Small intestine (tissue), 7 donors: Measurements from ENCODE around the gene CIROP. TPM values are rescaled to one million over a fixed set of nuclear protein-coding genes. Genes with fewer than 3 reads are reported as not detected.

Experiments used
- DNase-seq, 2 donors: peaks; one replicate each; pipeline versions ENCODE4 v3.0.0 to v3.0.0-alpha.2; 2013
- FAIRE-seq: peaks from 2 replicates; lab custom pipeline; 2012; peaks lifted over from hg19 to GRCh38; lab: Jason Lieb, UNC
- H3K27ac ChIP-seq, 3 donors: one replicate each; pipeline ENCODE4 v1.5.1; 2013; ENCODE audit warnings: low read length in 2 of 3, mild to moderate bottlenecking in 2 of 3, control low read depth in 1 of 3, inconsistent platforms in 1 of 3, low read depth in 1 of 3, moderate library complexity in 1 of 3
- H3K27me3 ChIP-seq, 3 donors: one replicate each; pipeline ENCODE4 v1.6.1; 2013; ENCODE audit warnings: low read length in 3 of 3, inconsistent platforms in 1 of 3; ENCODE audit not compliant: control insufficient read depth in 3 of 3, insufficient read depth in 3 of 3
- H3K36me3 ChIP-seq, 3 donors: one replicate each; pipeline ENCODE4 v1.6.1; 2013; ENCODE audit warnings: low read length in 3 of 3, inconsistent platforms in 1 of 3, low read depth in 1 of 3, mild to moderate bottlenecking in 1 of 3, moderate library complexity in 1 of 3; ENCODE audit not compliant: control insufficient read depth in 3 of 3, insufficient read depth in 2 of 3
- H3K4me1 ChIP-seq, 3 donors: one replicate each; pipeline ENCODE4 v1.6.1; 2013; ENCODE audit warnings: low read length in 2 of 3, inconsistent platforms in 1 of 3, low read depth in 1 of 3, mild to moderate bottlenecking in 1 of 3, moderate library complexity in 1 of 3; ENCODE audit not compliant: control insufficient read depth in 3 of 3, insufficient read depth in 2 of 3
- H3K4me3 ChIP-seq, 3 donors: one replicate each; pipeline ENCODE4 v1.5.1; 2013; ENCODE audit warnings: low read length in 3 of 3, control low read depth in 1 of 3, inconsistent platforms in 1 of 3, low read depth in 1 of 3, mild to moderate bottlenecking in 1 of 3, moderate library complexity in 1 of 3
- H3K9me3 ChIP-seq, 2 donors: one replicate each; pipeline ENCODE4 v1.6.1; 2013; ENCODE audit warnings: low read depth in 1 of 2, low read length in 1 of 2; ENCODE audit not compliant: control insufficient read depth in 2 of 2, insufficient read depth in 1 of 2
- WGBS, 3 donors: extraction: QIAGEN DNeasy Blood & Tissue Kit; methylation state at CpG; one replicate each; pipeline ENCODE4 v1.1.7; 2013; 5-methylcytosine and 5-hydroxymethylcytosine counted together
- polyA plus RNA-seq, 4 donors: library from polyadenylated mRNA; stranded (reverse) in 3 of 4; unstranded in 1 of 4; fragments of 200-250 nt in 3 of 4; fragments of 120-200 nt in 1 of 4; gene quantifications; one replicate each; pipeline versions ENCODE4 v1.2.1 to v1.2.3, GENCODE V29; 2013
- donor health status: healthy with polysubstance abuse.
- donor health status: control.
- donor health status: control.
- donor health status: Bipolar disorder and iron deficiency.
- donor health status: healthy.

Gene CIROP
- polyA plus RNA-seq, 4 donors: 0.04 TPM; not detected in 3

- WGBS, 3 donors: 83 to 92% (median 89%) methylated on average over 2 of the region's 2 CpGs
- DNase-seq (peak in 1 of 2 donors; percentile 33), FAIRE-seq (no peak)
- Histone ChIP-seq H3K36me3 (peaks cover 0 to 46% (median 4%) of the 10 kb centered on the region in 3 donors), H3K4me1 (peaks cover 0 to 11% (median 0%) of the 10 kb centered on the region in 3 donors), H3K4me3 (no peak overlapping the region), H3K9me3 (no peaks in the 10 kb centered on the region), H3K27ac (peak overlapping the region in 1 of 3 donors; percentile 54), H3K27me3 (no peaks in the 10 kb centered on the region)
These were observed 41.6 kb upstream of the CIROP start for GRCh38 chr14:23146351-23146910.

DNA sequence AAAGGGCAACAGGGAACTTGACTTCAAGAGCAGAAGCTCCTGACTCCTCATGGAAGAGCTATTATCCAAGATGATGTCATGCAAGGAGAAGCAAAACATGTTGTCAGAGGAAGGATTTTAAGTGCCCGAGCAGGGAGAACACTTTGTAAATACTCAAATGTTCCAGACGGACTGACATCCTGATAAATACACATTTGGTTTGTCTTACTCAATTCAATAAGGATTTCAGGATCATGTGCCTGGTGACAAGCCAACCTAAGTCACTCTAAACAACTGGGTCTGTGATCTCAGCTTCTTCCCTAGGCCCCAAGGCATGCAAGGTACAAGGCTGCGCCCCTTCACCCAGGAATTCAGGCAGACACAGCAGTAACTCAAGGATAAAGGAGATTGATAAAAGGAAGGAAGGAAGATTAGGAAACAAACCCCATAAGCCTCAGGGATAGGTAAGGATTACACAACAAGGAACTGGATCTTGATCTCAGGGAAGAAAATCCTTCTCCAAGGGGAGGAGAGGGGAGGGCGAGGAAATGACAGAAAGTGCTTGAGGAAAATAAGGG lies 41.1 kb upstream of the CIROP start:
- no peak for FAIRE-seq
- H3K27ac ChIP-seq: peak overlapping the region in 1 of 3 donors; percentile 54
- WGBS, 3 donors: 75 to 89% (median 80%) methylated on average over 4 of the region's 4 CpGs

DNA sequence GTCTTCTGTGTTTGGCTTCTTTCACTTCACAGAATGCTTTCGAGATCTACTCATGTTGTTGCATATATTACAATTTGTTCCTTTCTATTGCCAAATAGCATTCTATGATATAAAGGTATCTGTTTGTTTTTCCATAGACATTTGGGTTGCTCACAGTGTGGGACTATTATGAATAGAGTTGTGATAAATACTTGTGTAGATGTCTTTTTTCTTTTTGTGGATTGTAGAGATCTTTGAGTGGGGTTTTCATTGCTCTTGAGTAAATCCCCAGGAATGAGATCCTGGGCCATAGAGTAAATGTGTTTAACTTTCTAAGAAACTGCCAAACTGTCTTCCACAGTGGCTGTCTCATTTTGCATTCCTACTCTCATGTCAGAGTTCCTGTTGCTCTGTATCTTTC lies 39.1 kb upstream of the CIROP start:
- peaks cover 0 to 53% (median 4%) of the 10 kb centered on the region in 3 donors for H3K36me3 ChIP-seq
- DNase-seq (no peak), FAIRE-seq (no peak)
- no peak overlapping the region for H3K4me3 ChIP-seq
- H3K4me1 ChIP-seq: peaks cover 0 to 13% (median 0%) of the 10 kb centered on the region in 3 donors
- no peaks in the 10 kb centered on the region for H3K9me3 ChIP-seq
- WGBS, 3 donors: 81 to 89% (median 88%) methylated on average over 1 of the region's 1 CpG
- H3K27me3 ChIP-seq: no peaks in the 10 kb centered on the region
- H3K27ac ChIP-seq: no peak overlapping the region

More for the DNA sequence above, 41.1 kb upstream of the CIROP start:
- peak in 1 of 2 donors; percentile 77 for DNase-seq
- H3K4me3 ChIP-seq: no peak overlapping the region
- peaks cover 0 to 43% (median 4%) of the 10 kb centered on the region in 3 donors for H3K36me3 ChIP-seq
- peaks cover 0 to 11% (median 0%) of the 10 kb centered on the region in 3 donors for H3K4me1 ChIP-seq
- H3K9me3 ChIP-seq: no peaks in the 10 kb centered on the region
- no peaks in the 10 kb centered on the region for H3K27me3 ChIP-seq

DNA sequence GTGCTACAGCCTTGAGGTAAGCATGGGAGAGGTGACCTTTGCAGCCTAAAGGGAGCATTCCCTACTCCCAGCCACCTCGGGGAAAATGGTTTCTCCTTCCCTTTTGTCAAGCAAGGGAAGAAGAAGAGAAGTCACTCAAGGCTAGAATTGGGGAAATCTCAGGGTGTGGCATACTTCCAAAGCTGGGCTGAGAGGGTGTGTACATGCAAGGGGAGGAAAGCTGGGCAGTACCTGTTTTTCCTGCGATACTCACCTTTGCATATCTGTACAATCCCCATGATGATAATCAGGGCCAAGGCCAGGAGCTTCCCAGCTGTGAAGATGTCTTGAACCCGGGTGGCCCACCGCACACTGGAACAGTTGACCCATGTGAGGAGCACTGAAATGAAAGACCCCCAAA lies 38.0 kb upstream of the CIROP start:
- Histone ChIP-seq H3K4me3 (no peak overlapping the region), H3K9me3 (no peaks in the 10 kb centered on the region), H3K27ac (no peak overlapping the region), H3K27me3 (no peaks in the 10 kb centered on the region), H3K4me1 (peaks cover 0 to 20% (median 0%) of the 10 kb centered on the region in 3 donors), H3K36me3 (peaks cover 0 to 54% (median 2%) of the 10 kb centered on the region in 3 donors)
- FAIRE-seq (no peak), DNase-seq (no peak)
- WGBS, 3 donors: 82 to 86% (median 82%) methylated on average over 4 of the region's 4 CpGs

DNA sequence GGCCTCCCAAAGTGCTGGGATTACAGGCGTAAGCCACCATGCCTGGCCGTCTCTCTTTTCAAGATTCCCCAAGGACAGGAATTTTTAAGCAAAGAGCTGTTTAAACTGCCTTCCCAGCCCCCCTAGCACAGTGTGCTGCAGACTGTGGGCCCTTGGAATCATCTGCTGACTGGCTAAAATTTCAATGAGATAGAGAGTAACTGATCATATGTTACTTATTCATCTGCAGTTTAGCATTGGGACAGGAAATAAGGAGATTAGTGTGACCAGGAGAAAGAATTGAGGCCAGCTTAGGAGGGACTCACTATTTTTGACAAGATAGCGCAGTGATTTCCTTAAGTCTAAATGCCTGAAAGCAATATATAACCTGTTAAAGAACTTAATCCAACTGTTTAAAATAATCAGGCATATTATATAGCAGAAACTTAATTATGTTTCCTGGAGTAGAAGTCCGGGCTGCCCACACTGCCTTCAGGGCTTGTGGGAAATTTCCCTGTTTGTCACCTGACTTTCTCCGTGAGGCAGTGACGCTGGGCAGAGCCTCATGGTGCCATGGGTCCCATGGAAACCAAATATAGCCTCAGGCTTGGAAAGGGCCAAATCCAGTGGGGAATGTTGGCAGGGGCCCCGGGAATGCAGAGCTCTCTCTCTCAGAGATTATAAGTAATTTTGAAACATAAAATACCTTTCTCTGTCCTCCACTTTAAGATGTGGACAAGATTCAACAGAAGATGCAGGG lies 37.1 kb upstream of the CIROP start:
- H3K27me3 ChIP-seq: no peaks in the 10 kb centered on the region
- 74 to 89% (median 81%) methylated on average over 7 of the region's 7 CpGs for whole genome bisulfite sequencing, 3 donors
- peaks cover 0 to 61% (median 0%) of the 10 kb centered on the region in 3 donors for H3K36me3 ChIP-seq
- H3K9me3 ChIP-seq: no peaks in the 10 kb centered on the region
- peaks cover 0 to 19% (median 0%) of the 10 kb centered on the region in 3 donors for H3K4me1 ChIP-seq
- H3K27ac ChIP-seq: no peak overlapping the region
- no peak for DNase-seq
- H3K4me3 ChIP-seq: no peak overlapping the region
- no peak for FAIRE-seq

GRCh38 chr14:23140371-23140770 lies 35.6 kb upstream of the CIROP start:
- peaks cover 0 to 10% (median 0%) of the 10 kb centered on the region in 3 donors for H3K4me1 ChIP-seq
- no peak overlapping the region for H3K4me3 ChIP-seq
- no peak for DNase-seq
- H3K27me3 ChIP-seq: no peaks in the 10 kb centered on the region
- H3K36me3 ChIP-seq: peaks cover 0 to 70% (median 0%) of the 10 kb centered on the region in 3 donors
- WGBS, 3 donors: 87 to 92% (median 87%) methylated on average over 6 of the region's 6 CpGs
- FAIRE-seq: no peak
- no peaks in the 10 kb centered on the region for H3K9me3 ChIP-seq
- H3K27ac ChIP-seq: no peak overlapping the region

GRCh38 chr14:23139874-23140273 lies 35.1 kb upstream of the CIROP start:
- Histone ChIP-seq H3K4me3 (no peak overlapping the region), H3K36me3 (peaks cover 0 to 66% (median 0%) of the 10 kb centered on the region in 3 donors), H3K4me1 (peaks cover 0 to 9% (median 0%) of the 10 kb centered on the region in 3 donors), H3K27ac (no peak overlapping the region), H3K9me3 (no peaks in the 10 kb centered on the region), H3K27me3 (no peaks in the 10 kb centered on the region)
- DNase-seq (no peak), FAIRE-seq (no peak)
- 93 to 98% (median 96%) methylated on average over 2 of the region's 2 CpGs for WGBS, 3 donors

DNA sequence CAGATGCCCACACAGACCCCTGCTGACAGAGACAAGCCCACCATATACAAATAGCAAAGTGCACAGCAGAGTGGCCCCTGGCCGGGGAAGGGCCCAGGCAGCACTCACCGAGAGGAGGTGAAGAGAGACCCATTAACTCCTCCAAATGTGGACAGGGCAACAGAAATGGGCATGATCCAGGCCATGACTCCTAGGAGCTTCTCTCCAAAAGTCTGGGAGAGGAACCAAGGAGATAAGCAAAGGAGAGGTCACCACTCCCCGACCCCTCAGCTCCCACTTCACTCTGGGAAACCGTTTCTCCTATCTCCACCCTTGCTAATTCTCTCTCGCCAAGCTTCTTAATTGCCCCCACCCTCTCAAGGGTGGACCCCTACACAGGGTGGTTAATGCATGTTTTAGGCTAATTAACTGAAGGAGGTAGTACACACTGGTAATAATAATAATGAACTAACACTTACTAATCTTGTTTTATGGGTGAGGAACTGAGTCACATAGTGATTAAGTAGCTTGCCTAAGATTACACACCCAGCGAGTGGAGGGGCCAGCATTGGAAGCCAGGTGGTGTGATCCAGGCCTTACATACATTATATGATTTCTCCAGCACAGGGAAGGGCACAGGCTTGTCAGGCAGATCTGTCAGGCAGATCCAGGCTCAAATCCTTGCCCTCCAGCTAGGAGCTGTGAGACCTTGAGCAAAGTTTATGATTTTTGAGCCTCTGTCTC lies 33.2 kb upstream of the CIROP start:
- DNase-seq (peak; percentile 24 to 82), FAIRE-seq (no peak)

More for the DNA sequence above, 33.2 kb upstream of the CIROP start:
- H3K36me3 ChIP-seq: peaks cover 0 to 64% (median 0%) of the 10 kb centered on the region in 3 donors
- H3K4me3 ChIP-seq: no peak overlapping the region
- H3K27ac ChIP-seq: peak overlapping the region in 1 of 3 donors; percentile 25
- no peaks in the 10 kb centered on the region for H3K9me3 ChIP-seq
- H3K27me3 ChIP-seq: no peaks in the 10 kb centered on the region
- peaks cover 0 to 9% (median 0%) of the 10 kb centered on the region in 3 donors for H3K4me1 ChIP-seq
- WGBS, 3 donors: 44 to 73% (median 68%) methylated on average over 6 of the region's 6 CpGs
